ENCODE data around the gene MACROH2A2. TPM values are rescaled to one million over a fixed set of nuclear protein-coding genes. Genes with fewer than 3 reads are reported as not detected.

MACROH2A2 gene
- total and polyA plus RNA-seq, 2 of the 13 experiments (the other 11 are each of a cell fraction or from before 2014, with no cell fraction given): 9.8 to 43.1 TPM

GRCh38 chr10:70145666-70146488 lies 93.2 kb downstream of the MACROH2A2 start (continued):
- TF ChIP-seq, protein P1, sequence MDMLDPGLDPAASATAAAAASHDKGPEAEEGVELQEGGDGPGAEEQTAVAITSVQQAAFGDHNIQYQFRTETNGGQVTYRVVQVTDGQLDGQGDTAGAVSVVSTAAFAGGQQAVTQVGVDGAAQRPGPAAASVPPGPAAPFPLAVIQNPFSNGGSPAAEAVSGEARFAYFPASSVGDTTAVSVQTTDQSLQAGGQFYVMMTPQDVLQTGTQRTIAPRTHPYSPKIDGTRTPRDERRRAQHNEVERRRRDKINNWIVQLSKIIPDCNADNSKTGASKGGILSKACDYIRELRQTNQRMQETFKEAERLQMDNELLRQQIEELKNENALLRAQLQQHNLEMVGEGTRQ (IDR thresholded peaks at IDR 0.05; ENCODE audit: low read depth, low read length): no peak
- TF ChIP-seq, protein P1 (CRISPR knock-in tag; IDR thresholded peaks at IDR 0.05; ENCODE audit: borderline replicate concordance): no peak
- 0 out of 2 replicates have a peak, but pooled peaks have one; percentile 23 for TF ChIP-seq ZNF567 (CRISPR knock-in tag; IDR thresholded peaks at IDR 0.05; ENCODE audit: borderline replicate concordance)
- no peak for TF ChIP-seq ZNF747 (CRISPR knock-in tag; IDR thresholded peaks at IDR 0.05; ENCODE audit: borderline replicate concordance)
- TF ChIP-seq HNF4G (IDR thresholded peaks at IDR 0.05; ENCODE audit: borderline replicate concordance, low read depth, low read length): no peak
- TF ChIP-seq HNF4G (CRISPR knock-in tag; IDR thresholded peaks at IDR 0.05; ENCODE audit: borderline replicate concordance, low read depth): 0 out of 2 replicates have a peak, but pooled peaks have one; percentile 22
- TF ChIP-seq SATB2 (CRISPR knock-in tag; IDR thresholded peaks at IDR 0.05): no peak; the same call in 1 of the 2 replicates
- peak; percentile 62; the same call in 1 of the 2 replicates for TF ChIP-seq ZNF776 (CRISPR knock-in tag; IDR thresholded peaks at IDR 0.05)
- TF ChIP-seq SP4 (CRISPR knock-in tag; IDR thresholded peaks at IDR 0.05): peak; percentile 69; the same call in 1 of the 2 replicates
- TF ChIP-seq RBFOX2 (IDR thresholded peaks at IDR 0.05; ENCODE audit: low read depth, low read length): peak; percentile 82
- no peak for TF ChIP-seq GPBP1L1 (CRISPR knock-in tag; IDR thresholded peaks at IDR 0.05)
- no peak for TF ChIP-seq ZNF577 (CRISPR knock-in tag; IDR thresholded peaks at IDR 0.05; ENCODE audit: borderline replicate concordance, low read depth)
- no peak; the same call in 1 of the 2 replicates for TF ChIP-seq HCFC1 (IDR thresholded peaks at IDR 0.05; ENCODE audit: low read depth, low read length)
- TF ChIP-seq, protein P2, sequence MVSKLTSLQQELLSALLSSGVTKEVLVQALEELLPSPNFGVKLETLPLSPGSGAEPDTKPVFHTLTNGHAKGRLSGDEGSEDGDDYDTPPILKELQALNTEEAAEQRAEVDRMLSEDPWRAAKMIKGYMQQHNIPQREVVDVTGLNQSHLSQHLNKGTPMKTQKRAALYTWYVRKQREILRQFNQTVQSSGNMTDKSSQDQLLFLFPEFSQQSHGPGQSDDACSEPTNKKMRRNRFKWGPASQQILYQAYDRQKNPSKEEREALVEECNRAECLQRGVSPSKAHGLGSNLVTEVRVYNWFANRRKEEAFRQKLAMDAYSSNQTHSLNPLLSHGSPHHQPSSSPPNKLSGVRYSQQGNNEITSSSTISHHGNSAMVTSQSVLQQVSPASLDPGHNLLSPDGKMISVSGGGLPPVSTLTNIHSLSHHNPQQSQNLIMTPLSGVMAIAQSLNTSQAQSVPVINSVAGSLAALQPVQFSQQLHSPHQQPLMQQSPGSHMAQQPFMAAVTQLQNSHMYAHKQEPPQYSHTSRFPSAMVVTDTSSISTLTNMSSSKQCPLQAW (CRISPR knock-in tag; IDR thresholded peaks at IDR 0.05): 0 out of 2 replicates have a peak, but pooled peaks have one; percentile 41
- TF ChIP-seq, protein P3, sequence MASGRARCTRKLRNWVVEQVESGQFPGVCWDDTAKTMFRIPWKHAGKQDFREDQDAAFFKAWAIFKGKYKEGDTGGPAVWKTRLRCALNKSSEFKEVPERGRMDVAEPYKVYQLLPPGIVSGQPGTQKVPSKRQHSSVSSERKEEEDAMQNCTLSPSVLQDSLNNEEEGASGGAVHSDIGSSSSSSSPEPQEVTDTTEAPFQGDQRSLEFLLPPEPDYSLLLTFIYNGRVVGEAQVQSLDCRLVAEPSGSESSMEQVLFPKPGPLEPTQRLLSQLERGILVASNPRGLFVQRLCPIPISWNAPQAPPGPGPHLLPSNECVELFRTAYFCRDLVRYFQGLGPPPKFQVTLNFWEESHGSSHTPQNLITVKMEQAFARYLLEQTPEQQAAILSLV (CRISPR knock-in tag; IDR thresholded peaks at IDR 0.05; ENCODE audit: borderline replicate concordance): no peak
- peak; percentile 60; the same call in 1 of the 2 replicates for TF ChIP-seq ZNF367 (CRISPR knock-in tag; IDR thresholded peaks at IDR 0.05; ENCODE audit: borderline replicate concordance)
- peak; percentile 52 for TF ChIP-seq ZNF589 (CRISPR knock-in tag; conservative IDR thresholded peaks at IDR 0.05)
- 0 out of 2 replicates have a peak, but pooled peaks have one; percentile 20 for TF ChIP-seq ZNF780A (CRISPR knock-in tag; IDR thresholded peaks at IDR 0.05)
- TF ChIP-seq CHCHD3 (CRISPR knock-in tag; IDR thresholded peaks at IDR 0.05): no peak
- no peak for TF ChIP-seq ATAD3A (CRISPR knock-in tag; IDR thresholded peaks at IDR 0.05)
